DMS 273 (cell line): ENCODE results near the gene MBP.
A peak's percentile ranks its signal among the peaks of the same experiment; 100 is the strongest.

Experiments
- DNase-seq: peaks from one replicate; lab custom pipeline; 2025; ENCODE audit not compliant: unreplicated experiment; lab: John Stamatoyannopoulos, UW

Gene MBP

DNA sequence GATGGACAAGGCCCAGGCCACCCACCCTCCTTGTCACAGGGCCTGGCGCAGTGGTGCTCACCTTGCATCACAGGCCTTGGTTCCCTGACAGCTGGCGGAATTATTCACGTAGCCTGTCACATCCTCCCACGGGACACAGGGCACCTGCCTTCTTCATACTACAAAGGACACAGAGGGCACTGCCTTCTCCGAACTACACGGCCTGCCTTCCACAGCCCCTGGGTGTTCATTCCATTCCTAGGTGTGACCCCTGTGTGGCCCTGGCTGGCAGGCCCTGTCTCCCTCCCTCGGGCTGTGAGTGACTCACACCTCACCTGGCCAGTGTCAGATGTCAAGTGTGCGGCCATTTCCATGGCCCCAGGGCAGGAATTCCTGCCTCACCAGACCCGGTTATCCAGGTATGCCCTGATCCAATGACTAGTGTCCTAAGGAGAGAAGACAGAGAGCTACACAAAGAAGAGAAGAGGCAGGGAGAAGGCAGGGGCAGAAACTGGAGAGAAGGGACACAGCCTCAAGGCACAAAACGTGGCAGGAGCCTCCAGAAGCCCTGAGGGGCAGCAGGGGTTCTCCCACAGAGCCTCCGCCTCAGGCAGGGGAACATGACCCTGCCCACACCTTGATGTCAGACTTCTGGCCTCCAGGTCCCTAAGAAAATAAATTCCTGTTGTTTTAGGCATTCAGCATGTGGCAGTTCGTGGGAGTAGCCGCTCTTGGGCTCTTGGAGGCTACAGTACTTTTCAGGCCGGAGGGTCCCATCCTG is 43.4 kb downstream of the MBP start:
- DNase-seq = no peak

DNA sequence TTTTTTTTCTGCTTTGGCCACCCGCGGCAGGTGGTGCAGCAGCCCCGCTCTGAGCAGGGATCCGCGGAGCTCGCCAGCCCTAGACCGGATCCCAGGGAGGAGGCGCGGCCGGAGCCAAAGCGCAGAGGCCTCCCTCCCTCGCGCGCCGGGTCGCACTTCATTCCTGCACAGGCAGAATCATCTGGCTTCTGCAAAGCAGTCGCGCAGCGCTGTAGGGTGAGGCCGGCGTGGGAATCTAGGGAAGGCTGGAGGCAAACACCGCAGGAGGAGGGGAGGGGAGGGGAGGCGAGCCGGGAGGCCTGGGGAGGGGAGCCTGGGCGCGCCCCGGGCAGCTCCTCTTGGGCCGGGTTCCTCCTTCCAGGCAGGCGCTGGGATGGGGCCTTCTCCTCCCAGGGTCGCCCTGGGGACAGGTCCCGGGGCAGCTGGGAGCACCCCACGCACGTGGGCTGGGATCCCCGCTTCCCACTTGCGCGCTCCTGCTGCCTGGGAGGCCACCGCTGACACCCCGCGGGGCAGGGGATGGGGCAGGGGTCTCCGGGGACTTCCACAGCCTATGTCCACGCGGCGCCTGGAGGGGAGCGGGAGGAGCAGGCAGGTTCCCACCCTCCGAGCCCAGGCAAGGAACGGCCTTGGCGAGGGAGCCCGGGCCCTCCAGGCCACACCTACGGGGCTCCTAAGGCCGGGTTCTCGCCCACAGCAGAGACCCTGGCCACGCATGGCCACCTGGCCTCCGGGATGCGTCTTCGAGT is 45.0 kb downstream of the MBP start:
- DNase-seq = no peak

DNA sequence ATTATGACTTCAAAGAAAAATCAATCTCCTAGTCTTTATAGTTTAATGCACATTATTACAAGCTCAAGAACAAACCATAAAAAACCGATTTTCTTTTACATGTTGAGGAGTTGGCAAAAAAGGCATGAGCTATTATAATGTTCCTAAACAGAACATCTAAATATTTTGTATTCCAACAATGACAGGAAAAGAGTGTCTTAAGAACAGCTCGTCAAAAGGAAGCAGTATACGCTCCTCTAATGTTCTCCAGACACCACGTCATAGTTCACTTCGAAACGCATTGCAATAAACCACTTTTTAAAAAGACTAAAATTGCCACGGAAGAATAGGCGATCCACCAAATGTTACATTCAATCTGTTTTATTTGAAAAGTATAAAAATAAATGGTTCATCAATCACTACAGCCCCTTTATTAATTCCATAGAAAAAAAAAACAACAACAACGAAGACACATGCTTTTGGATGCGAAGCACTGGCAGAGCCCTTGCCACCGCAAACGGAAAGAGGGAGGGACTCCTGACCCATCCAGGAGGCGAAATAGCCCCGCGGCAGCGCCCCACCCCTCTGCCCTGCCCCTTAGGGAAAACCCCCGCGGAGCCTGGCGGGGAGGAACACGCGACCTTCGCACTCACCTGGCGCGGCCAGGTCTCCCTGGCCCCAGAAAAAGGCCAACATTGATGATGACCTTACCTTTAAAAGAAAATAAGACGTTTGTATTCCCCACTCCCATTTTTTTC is 45.8 kb downstream of the MBP start:
- DNase-seq = no peak

DNA sequence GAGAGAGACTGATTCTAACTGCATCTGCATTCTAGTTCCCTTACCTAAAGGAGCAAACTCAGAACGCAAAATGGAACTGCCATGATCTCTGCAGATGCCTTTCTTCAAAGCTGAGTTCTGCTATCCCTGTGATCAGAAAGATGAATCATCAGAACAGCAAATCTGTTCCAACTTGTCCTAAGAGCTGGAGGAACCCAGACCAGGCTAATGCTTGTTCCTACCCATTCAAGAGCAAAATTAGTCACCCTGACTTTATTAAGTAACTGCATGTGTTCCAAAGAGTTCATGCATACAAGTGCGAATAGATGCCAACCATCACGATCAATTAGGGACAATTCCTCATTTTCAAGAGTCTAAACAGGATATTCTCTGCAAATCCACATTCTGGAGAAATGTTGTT is 46.5 kb downstream of the MBP start:
- DNase-seq = no peak

DNA sequence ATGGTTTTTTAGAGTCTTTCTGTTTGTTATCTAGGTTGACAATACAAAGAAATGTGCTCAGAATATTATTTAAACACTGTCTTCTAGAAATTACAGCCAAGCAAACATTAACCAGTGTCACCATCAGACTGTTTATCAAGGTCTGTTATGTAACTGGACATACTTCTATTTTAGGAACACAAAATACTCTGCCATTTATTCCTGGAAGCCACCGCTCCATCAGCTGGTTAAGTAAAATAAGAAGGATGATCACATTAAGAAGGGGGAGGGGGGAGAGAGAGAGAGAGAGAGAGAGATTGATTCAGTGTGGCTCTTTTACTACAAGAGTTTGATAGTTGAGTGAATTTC is 47.9 kb downstream of the MBP start:
- DNase-seq = no peak

DNA sequence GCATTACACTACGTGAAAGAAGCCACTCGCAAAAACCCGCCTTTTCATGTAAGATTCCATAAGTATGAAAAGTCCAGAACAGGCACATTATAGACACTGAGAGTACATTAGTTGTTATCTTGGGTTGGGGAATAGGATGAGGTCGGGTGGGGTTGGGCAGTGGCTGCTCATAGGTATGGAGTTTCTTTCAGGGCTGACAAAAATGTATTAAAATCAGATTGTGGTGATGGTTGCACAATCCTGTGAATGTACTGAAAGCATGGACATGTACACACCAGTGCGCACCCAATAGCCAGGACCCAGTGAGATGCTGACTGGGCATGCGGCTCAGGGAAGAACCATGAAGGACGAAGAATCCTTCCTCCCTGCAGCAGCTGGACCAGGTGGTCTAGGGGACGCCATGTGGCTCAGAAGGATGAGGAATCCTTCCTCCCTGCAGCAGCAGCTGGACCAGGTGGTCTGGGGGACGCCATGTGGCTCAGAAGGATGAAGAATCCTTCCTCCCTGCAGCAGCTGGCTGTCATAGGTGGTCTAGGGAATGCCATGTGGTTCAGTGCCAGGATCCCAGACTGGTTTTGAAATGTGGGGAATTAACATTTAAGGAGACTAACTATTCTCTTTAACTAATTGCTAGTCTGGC is 50.1 kb downstream of the MBP start:
- DNase-seq = no peak

DNA sequence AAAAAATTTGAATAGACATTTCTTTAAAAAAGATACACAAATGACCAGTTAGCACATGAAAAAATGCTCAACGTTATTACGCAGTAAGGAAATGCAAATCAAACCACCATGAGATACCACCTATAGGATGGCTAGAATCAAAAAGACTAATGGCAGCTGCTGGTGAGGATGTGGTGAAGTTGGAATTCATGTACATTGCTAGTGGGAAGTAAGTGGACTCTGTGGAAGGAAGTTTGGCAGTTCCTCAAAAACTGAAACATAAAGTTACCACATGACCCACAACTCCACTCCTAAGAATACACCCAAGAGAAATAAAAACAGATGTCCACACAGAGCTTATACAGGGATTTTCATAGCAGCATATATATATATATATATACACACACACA is 51.2 kb downstream of the MBP start:
- DNase-seq = no peak

DNA sequence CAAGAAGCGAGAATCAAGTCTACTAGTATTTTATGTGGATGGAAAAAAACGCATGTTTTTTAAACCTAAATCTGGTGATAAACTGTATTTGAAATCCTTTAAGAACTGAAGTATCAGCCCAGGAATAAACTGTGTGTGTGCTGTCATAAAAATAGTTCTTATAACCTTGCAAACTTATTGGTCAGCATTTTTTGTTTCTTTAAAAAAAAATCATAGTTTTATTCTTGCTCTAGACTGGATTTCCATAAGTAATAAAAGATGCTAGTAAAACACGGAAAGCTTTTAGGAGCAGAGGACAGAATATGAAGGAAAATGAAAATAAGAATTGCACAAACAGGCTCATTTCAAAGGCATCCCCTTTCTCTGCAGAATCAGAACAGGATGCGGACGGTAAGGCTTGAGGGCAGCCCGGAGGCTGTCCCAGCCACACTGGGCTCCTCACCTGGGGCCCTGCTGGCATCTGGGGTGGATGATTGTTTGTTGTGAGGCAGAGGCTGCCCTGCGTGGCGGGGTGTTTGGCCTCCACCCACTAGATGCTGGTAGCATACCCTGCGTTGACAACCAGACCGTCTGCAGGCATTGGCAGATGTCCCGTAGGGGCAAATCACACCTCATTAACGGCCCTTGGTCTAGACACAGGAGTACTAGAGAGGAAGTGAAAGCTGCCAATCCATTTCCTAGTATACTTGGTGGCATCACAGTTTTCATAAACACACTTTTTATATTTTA is 52.5 kb downstream of the MBP start:
- no peak for DNase-seq

DNA sequence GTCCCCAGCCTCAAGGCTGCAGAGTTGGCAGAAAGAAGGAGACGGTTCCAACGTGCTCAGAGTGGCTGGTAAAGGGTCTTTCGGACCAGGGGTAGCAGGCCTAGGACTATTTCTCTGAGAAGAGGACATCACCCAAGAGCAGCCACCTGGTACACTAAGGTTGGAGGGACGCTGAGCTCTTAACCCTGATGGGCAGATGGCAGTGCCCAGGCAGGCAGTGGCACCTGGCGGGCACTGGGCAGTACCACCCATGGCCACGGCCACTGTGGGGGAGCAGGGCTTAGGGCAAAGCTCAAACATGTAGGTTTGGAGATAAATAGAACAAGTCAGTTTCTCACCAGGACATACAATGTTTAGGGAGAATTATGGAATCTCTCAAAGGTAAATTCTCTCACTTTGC is 53.5 kb downstream of the MBP start:
- DNase-seq = no peak

DNA sequence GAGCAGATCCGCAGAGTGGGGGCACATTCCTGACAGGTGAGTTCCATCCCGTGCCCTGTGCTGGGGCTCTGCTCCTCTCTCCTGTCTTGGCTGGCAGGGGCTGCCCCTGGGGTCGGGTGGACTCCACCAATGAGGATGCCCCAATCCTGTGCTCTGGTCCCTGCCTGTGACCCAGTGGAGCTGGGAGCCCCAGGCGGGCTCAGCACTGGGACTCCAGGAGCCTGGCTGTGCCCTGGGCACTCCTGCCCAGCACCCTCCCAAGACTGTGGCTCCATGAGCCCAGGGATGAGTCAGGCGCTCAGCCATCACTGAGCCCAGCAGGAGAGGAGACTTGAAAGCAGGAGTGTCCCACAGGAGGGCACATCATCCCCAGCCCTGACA is 53.9 kb downstream of the MBP start:
- no peak for DNase-seq

DNA sequence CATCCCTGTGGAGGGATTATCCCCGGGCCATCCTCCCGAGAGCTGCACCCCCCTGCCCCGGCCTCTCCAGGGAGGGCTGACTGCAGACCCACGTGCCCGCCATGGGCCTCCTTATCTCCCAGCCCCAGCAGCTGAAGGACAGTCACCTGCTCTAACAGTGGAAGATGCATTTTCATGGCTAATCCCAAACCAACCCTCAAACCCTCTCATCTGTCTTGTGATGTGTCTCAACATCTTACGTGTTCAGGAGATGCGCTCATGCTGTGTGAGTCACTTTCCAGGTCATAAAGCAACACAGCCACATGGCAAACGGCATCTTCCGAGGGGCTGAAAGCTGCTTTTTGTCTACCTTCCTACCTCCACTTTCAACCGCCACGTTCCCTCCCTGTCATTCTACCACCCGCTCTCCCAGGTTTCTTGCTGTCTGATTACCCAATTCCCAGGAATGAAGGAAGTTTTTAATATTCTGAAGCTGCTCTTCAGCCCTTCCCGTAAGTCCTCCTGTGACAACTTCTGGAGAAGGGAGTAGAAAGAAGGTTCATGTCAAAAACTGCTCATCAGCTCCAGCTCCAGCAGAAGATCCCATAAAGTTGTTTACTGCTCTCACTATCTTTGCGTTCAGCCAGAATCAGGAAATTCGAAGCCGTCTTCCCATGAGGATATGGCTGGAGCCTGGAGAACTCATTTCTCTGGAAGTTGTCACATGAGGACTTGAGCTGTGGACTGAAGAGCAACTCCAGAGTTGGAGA is 54.5 kb downstream of the MBP start:
- no peak for DNase-seq

DNA sequence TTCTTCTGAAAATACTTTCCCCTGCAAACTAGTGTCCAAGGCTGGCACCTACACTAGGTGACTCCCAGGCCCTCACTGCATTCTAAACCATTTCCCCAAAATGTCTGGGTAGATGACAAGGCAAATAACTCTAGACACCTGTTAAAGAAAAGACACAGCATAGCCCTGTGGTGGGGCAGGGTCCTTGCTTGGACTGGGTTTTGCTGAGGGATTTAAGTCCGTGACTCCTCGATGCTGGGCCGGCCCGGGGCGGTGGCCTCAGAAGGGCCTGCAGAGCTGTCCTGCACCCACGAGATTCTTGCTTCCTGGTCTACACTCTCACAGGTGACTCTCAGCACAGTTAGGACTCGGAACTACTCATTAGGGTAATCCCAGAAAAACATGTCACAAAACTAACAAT is 55.2 kb downstream of the MBP start:
- no peak for DNase-seq

DNA sequence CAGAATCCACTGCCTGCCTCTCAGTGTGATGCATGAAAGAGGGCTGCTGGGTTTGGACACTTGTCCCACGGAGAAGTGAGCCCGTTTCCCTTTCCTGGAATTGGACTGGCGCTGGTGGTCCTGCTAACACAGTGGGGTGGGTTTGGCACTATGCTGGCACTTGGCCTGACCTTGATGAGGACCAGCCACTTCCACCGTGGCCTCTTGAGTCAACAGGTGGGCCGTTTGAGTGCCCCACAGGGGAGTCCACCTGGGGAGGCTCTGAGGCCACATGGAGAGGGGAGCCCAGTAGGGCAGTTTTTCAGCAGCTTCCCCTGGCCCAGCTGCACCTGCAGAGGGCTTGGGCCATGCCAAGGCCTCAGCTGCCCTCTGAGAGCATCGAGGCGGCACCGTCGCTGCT is 56.5 kb downstream of the MBP start:
- no peak for DNase-seq

DNA sequence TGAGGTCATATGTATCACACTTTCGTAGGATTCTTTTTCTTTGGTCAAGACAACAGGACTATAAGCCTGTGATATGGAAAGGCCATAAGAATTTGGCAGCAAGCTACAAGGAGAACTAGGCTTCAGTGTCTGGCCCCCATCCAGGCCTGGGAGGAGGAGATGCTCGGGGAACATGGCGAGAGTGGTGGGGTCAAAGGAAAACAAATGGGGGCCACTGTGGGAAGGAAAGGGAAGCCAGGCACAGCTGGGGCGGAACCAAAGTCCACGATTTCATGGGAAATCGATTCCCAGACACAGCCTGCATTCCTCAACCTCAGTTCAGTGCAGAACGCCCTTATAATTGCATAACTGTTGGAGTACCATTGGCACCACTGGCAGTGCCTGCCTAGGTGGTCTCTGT is 58.2 kb downstream of the MBP start:
- DNase-seq = no peak

DNA sequence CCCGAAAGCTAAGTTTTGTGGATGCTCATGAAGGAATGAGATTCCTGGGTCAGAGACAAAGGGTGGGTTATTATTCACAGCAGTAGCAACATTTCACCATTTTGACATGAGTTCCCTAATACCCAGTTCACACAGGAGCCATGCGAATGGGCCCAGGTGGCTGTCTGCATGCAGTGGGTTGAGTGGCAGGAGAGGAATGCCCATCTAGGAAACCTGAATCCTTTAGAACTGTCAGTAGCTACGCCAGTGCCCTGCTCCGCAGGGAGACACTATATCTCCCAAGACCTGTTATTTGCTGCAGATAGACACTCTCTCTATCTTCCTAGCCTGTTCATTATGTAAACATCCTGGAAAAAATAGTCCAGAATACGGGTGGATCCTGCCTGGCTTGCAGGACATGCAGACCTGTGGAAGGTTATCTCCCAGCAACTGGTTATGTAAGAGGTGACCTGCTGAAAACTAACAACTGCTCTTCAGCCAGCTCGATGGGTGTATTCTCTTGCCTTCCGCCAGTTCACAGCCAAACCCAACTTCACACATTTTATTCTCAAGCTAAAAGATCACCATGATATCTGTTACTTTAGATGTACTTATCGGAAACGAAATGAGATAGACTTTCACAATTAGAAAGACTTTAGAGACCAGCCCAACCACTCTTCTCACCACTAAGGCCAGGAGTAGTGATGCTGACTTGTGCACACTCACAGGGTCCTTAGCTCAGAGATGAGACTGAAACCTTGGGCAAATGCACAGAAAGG is 59.1 kb downstream of the MBP start:
- DNase-seq = no peak

DNA sequence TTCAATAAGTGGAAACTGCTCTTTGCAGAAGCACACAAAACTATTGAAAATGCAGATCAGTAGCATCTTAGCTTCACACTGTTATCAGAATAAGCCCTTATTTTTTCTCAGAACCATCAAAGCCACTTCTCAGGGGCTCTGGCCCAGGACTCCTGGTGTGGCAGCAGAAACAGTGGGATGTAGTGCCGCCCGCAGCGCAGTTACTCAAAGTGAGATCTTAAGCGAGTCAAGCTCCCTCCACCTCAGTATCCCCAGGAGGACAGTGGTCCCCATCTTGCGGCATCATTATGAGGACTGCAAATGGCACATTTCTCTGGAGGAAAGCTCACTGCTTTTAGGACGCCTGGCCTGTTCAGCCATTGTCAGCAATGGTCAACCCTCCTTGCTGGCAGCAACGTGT is 60.0 kb downstream of the MBP start:
- no peak for DNase-seq

DNA sequence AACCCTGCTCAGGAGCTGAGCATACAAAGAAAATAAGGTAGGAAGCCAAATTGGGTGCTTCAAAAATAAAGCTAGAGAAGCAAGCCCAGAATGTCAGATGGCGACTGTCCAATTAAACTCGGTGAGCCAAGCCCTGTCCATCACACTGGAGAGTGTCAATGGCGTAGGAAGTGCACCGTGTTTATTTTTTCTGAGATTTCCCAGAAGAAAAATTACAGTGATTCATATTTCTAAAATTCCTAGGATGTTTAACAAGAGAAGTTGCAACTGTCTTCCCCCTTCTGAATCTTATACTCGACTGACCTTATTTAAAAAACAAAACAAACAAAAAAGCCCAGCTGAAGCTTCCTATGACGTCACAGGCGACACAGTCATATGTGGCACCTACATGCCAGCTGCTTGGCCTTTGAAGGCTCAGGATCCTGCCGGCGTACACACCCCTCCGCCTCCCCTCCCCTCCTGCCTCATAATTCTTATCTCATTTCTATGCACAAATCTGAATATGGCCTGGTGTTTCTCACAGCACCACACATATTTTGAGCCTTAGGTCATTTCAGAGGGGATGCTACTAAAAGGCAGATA is 60.8 kb downstream of the MBP start:
- DNase-seq = peak; percentile 10

DNA sequence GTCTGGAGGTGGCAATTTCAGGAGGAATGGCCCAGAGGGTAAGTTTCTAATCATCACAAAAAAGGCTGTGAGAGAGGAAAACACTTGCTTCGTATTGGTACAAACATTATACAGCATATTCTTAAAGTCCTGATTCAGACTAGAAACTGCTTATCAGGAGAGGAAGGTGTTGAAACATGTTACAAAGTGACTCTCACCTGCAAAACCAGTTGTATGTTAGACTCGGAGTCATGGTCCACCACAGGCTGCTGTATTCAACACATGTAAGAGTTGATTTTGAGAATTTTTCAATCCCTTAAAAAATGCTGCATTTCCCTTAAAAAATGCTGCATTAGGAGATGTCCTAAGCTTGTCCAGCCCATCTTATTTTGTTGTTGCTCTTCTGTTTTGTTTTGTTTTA is 61.5 kb downstream of the MBP start:
- no peak for DNase-seq

DNA sequence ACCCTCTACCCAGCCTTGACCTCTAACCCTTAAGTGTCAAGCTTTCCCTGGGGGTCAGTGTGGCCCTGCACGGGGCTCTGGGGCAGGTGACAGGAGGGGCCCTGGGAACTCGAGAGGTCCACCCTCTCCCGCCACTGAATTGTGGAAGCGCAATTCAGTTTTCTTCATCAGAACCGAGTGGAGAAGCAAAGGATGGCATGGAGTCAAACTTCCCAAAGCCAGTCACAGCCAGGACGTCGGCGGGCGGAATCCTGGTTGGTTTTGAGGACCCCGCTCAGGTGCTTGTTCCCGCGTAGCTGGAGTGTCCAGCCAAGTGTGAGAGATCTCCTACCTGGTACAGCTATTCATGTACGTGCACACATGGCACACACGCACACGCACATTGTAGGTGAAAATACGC is 62.0 kb downstream of the MBP start:
- no peak for DNase-seq
